HCT116 (cell line): ENCODE results near the gene ATG9A.

Experiments used
- ELF1 ChIP-seq: IDR thresholded peaks from 2 replicates; pipeline ENCODE4 v1.6.1; 2012; ENCODE audit warnings: low read depth, borderline replicate concordance
- EZH2phosphoT487 ChIP-seq: fragments of 200-600 bp; IDR thresholded peaks from 2 replicates; pipeline ENCODE4 v1.6.1; 2018; ENCODE audit warnings: antibody characterized with exemption, borderline replicate concordance
- POLR2AphosphoS5 ChIP-seq: IDR thresholded peaks from 2 replicates; pipeline ENCODE4 v1.6.1; 2011; ENCODE audit warnings: mild to moderate bottlenecking, low read depth, low read length, moderate library complexity
- RAD21 ChIP-seq: IDR thresholded peaks from 2 replicates; pipeline ENCODE4 v1.6.1; 2012; ENCODE audit warnings: low read depth, mild to moderate bottlenecking
- SP1 ChIP-seq: IDR thresholded peaks from 2 replicates; pipeline ENCODE4 v1.6.1; 2012; ENCODE audit warnings: low read depth
- ZNF274 ChIP-seq: fragments of 200-500 bp; sonication (Bioruptor generic); IDR thresholded peaks from 2 replicates; pipeline ENCODE4 v1.6.1; 2014; ENCODE audit warnings: mild to moderate bottlenecking, low read depth, low read length, inconsistent platforms
- TF ChIP-seq, protein P1 (sequence below), 3 experiments: fragments of 200-600 bp in 1 of 3; sonication (generic) in 1 of 3; IDR thresholded peaks in 2 of 3; conservative IDR thresholded peaks in 1 of 3; 2 replicates each; pipeline ENCODE4 v1.5.1; 2012 to 2017; ENCODE audit warnings: low read depth in 2 of 3, low read length in 2 of 3, antibody characterized with exemption in 1 of 3, borderline replicate concordance in 1 of 3, control low read depth in 1 of 3, mild to moderate bottlenecking in 1 of 3, mixed read lengths in 1 of 3, mixed run types in 1 of 3, moderate library complexity in 1 of 3; ENCODE audit not compliant: insufficient read depth in 1 of 3
- TF ChIP-seq, protein P2 (sequence below): IDR thresholded peaks from 2 replicates; pipeline ENCODE4 v1.6.1; 2012; ENCODE audit warnings: low read depth

DNA sequence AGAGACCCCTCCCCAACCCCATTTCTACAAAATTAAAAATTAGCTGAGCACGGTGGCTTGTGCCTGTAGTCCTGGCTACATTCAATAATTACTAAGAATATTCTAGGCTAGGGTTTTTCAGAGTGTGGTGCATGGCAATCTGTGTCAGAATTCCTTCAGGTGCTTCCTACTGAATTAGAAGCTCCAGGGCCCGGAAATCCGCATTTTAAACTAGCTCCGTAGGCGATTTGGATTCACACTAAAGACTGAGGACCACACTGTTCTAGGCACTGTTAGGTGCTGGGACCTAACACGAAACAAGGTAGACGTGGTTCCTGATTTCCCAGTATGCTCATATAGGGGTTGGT, 23.5 kb downstream of the ATG9A start:
- TF ChIP-seq SP1 = no peak
- TF ChIP-seq POLR2AphosphoS5 = no peak
- no peak for TF ChIP-seq ELF1
- TF ChIP-seq, protein P1, sequence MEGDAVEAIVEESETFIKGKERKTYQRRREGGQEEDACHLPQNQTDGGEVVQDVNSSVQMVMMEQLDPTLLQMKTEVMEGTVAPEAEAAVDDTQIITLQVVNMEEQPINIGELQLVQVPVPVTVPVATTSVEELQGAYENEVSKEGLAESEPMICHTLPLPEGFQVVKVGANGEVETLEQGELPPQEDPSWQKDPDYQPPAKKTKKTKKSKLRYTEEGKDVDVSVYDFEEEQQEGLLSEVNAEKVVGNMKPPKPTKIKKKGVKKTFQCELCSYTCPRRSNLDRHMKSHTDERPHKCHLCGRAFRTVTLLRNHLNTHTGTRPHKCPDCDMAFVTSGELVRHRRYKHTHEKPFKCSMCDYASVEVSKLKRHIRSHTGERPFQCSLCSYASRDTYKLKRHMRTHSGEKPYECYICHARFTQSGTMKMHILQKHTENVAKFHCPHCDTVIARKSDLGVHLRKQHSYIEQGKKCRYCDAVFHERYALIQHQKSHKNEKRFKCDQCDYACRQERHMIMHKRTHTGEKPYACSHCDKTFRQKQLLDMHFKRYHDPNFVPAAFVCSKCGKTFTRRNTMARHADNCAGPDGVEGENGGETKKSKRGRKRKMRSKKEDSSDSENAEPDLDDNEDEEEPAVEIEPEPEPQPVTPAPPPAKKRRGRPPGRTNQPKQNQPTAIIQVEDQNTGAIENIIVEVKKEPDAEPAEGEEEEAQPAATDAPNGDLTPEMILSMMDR (IDR thresholded peaks at IDR 0.05 in 2 of 3, conservative IDR thresholded peaks at IDR 0.05 in 1 of 3; ENCODE audit: borderline replicate concordance in 1 of 3, insufficient read depth in 1 of 3, low read depth in 2 of 3, low read length in 2 of 3) = no peak
- no peak for TF ChIP-seq RAD21
- TF ChIP-seq, protein P2, sequence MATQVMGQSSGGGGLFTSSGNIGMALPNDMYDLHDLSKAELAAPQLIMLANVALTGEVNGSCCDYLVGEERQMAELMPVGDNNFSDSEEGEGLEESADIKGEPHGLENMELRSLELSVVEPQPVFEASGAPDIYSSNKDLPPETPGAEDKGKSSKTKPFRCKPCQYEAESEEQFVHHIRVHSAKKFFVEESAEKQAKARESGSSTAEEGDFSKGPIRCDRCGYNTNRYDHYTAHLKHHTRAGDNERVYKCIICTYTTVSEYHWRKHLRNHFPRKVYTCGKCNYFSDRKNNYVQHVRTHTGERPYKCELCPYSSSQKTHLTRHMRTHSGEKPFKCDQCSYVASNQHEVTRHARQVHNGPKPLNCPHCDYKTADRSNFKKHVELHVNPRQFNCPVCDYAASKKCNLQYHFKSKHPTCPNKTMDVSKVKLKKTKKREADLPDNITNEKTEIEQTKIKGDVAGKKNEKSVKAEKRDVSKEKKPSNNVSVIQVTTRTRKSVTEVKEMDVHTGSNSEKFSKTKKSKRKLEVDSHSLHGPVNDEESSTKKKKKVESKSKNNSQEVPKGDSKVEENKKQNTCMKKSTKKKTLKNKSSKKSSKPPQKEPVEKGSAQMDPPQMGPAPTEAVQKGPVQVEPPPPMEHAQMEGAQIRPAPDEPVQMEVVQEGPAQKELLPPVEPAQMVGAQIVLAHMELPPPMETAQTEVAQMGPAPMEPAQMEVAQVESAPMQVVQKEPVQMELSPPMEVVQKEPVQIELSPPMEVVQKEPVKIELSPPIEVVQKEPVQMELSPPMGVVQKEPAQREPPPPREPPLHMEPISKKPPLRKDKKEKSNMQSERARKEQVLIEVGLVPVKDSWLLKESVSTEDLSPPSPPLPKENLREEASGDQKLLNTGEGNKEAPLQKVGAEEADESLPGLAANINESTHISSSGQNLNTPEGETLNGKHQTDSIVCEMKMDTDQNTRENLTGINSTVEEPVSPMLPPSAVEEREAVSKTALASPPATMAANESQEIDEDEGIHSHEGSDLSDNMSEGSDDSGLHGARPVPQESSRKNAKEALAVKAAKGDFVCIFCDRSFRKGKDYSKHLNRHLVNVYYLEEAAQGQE = no peak
- no peak for TF ChIP-seq EZH2phosphoT487
- TF ChIP-seq ZNF274 = no peak
